Testis (tissue), 2 donors: ENCODE results near the gene MAP7D1.

ENCODE experiments used
- CTCF ChIP-seq, 3 experiments: fragments of 450-650 bp in 2 of 3; fragments of 200-600 bp in 1 of 3; sonication (generic) in 1 of 3; IDR thresholded peaks; one replicate each; pipeline ENCODE4 v1.5.1; 2016 to 2019; ENCODE audit warnings: antibody characterized with exemption in 3 of 3, mild to moderate bottlenecking in 2 of 3, moderate library complexity in 1 of 3
- POLR2A ChIP-seq: fragments of 450-650 bp; IDR thresholded peaks from one replicate; pipeline ENCODE4 v1.6.1; 2017; ENCODE audit warnings: antibody characterized with exemption, mild to moderate bottlenecking, moderate library complexity

GRCh38 chr1:36106269-36106668 lies 49.7 kb upstream of the MAP7D1 start:
- no peak for TF ChIP-seq POLR2A
- no peak for TF ChIP-seq CTCF (IDR thresholded peaks at IDR 0.05)
